Measurements from ENCODE around the gene KIAA2012.

The KIAA2012 gene

GRCh38 chr2:202169832-202170424 is 96.9 kb downstream of the KIAA2012 start:
- Histone ChIP-seq H3K27ac (ENCODE audit: low read depth, low read length) (no peak overlapping the region), H3K4me1 (ENCODE audit: control insufficient read depth, insufficient read depth, low read length) (peaks cover 18% of the 10 kb centered on the region; the same call in 1 of the 2 replicates), H3K9ac (ENCODE audit: low read length) (no peak overlapping the region), H3K27me3 (ENCODE audit: control insufficient read depth, insufficient read depth, low read length) (peaks cover 21% of the 10 kb centered on the region), H3K36me3 (ENCODE audit: control insufficient read depth, insufficient read depth, low read length) (no peaks in the 10 kb centered on the region), H3K4me3 (ENCODE audit: low read depth, low read length) (no peak overlapping the region), H3K9me3 (ENCODE audit: control insufficient read depth, insufficient read depth, low read depth, low read length) (no peaks in the 10 kb centered on the region)

GRCh38 chr2:202171241-202171825 is 98.3 kb downstream of the KIAA2012 start:
- Histone ChIP-seq H3K9ac (ENCODE audit: low read length) (no peak overlapping the region), H3K9me3 (ENCODE audit: control insufficient read depth, insufficient read depth, low read depth, low read length) (0 out of 2 replicates have a peak, but pooled peaks cover under 1% of the 10 kb centered on the region), H3K4me3 (ENCODE audit: low read depth, low read length) (peak overlapping the region; percentile 20)

GRCh38 chr2:202172439-202173211 is 99.6 kb downstream of the KIAA2012 start:
- peaks cover 21% of the 10 kb centered on the region for H3K27me3 ChIP-seq (ENCODE audit: control insufficient read depth, insufficient read depth, low read length)
- peaks cover 18% of the 10 kb centered on the region; the same call in 1 of the 2 replicates for H3K4me1 ChIP-seq (ENCODE audit: control insufficient read depth, insufficient read depth, low read length)
- no peak overlapping the region for H3K4me3 ChIP-seq (ENCODE audit: low read depth, low read length)
- H3K9me3 ChIP-seq (ENCODE audit: control insufficient read depth, insufficient read depth, low read depth, low read length) = peaks cover 4% of the 10 kb centered on the region; the same call in 1 of the 2 replicates
- no peak overlapping the region for H3K27ac ChIP-seq (ENCODE audit: low read depth, low read length)
- H3K9ac ChIP-seq (ENCODE audit: low read length) = no peak overlapping the region
- no peaks in the 10 kb centered on the region for H3K36me3 ChIP-seq (ENCODE audit: control insufficient read depth, insufficient read depth, low read length)

More at GRCh38 chr2:202171241-202171825, 98.3 kb downstream of the KIAA2012 start:
- Histone ChIP-seq H3K27ac (ENCODE audit: low read depth, low read length) (no peak overlapping the region), H3K27me3 (ENCODE audit: control insufficient read depth, insufficient read depth, low read length) (peaks cover 21% of the 10 kb centered on the region), H3K36me3 (ENCODE audit: control insufficient read depth, insufficient read depth, low read length) (no peaks in the 10 kb centered on the region), H3K4me1 (ENCODE audit: control insufficient read depth, insufficient read depth, low read length) (peaks cover 18% of the 10 kb centered on the region; the same call in 1 of the 2 replicates)

GRCh38 chr2:202178346-202178958 is 105.4 kb downstream of the KIAA2012 start:
- Histone ChIP-seq H3K9me3 (ENCODE audit: control insufficient read depth, insufficient read depth, low read depth, low read length) (peaks cover 7% of the 10 kb centered on the region; the same call in 1 of the 2 replicates), H3K27me3 (ENCODE audit: control insufficient read depth, insufficient read depth, low read length) (no peaks in the 10 kb centered on the region), H3K27ac (ENCODE audit: low read depth, low read length) (no peak overlapping the region), H3K9ac (ENCODE audit: low read length) (no peak overlapping the region), H3K4me1 (ENCODE audit: control insufficient read depth, insufficient read depth, low read length) (no peaks in the 10 kb centered on the region), H3K36me3 (ENCODE audit: control insufficient read depth, insufficient read depth, low read length) (no peaks in the 10 kb centered on the region), H3K4me3 (ENCODE audit: low read depth, low read length) (no peak overlapping the region)

- H3K4me3 ChIP-seq (ENCODE audit: low read depth, low read length) = no peak overlapping the region
- no peaks in the 10 kb centered on the region for H3K4me1 ChIP-seq (ENCODE audit: control insufficient read depth, insufficient read depth, low read length)
- H3K9ac ChIP-seq (ENCODE audit: low read length) = no peak overlapping the region
- H3K27me3 ChIP-seq (ENCODE audit: control insufficient read depth, insufficient read depth, low read length) = no peaks in the 10 kb centered on the region
- H3K36me3 ChIP-seq (ENCODE audit: control insufficient read depth, insufficient read depth, low read length) = no peaks in the 10 kb centered on the region
- no peak overlapping the region for H3K27ac ChIP-seq (ENCODE audit: low read depth, low read length)
- peaks cover 4% of the 10 kb centered on the region; the same call in 1 of the 2 replicates for H3K9me3 ChIP-seq (ENCODE audit: control insufficient read depth, insufficient read depth, low read depth, low read length)
Measured at GRCh38 chr2:202184557-202184956, 111.5 kb downstream of the KIAA2012 start.

- no peak overlapping the region for H3K4me3 ChIP-seq (ENCODE audit: low read depth, low read length)
- no peak overlapping the region for H3K27ac ChIP-seq (ENCODE audit: low read depth, low read length)
- H3K36me3 ChIP-seq (ENCODE audit: control insufficient read depth, insufficient read depth, low read length) = no peaks in the 10 kb centered on the region
- H3K9ac ChIP-seq (ENCODE audit: low read length) = no peak overlapping the region
- H3K27me3 ChIP-seq (ENCODE audit: control insufficient read depth, insufficient read depth, low read length) = no peaks in the 10 kb centered on the region
- H3K4me1 ChIP-seq (ENCODE audit: control insufficient read depth, insufficient read depth, low read length) = no peaks in the 10 kb centered on the region
- H3K9me3 ChIP-seq (ENCODE audit: control insufficient read depth, insufficient read depth, low read depth, low read length) = peaks cover 4% of the 10 kb centered on the region; the same call in 1 of the 2 replicates
Measured at GRCh38 chr2:202185156-202185555, 112.1 kb downstream of the KIAA2012 start.

- Histone ChIP-seq H3K4me1 (ENCODE audit: control insufficient read depth, insufficient read depth, low read length) (no peaks in the 10 kb centered on the region), H3K4me3 (ENCODE audit: low read depth, low read length) (no peak overlapping the region), H3K9me3 (ENCODE audit: control insufficient read depth, insufficient read depth, low read depth, low read length) (peaks cover 4% of the 10 kb centered on the region; the same call in 1 of the 2 replicates), H3K27ac (ENCODE audit: low read depth, low read length) (no peak overlapping the region), H3K36me3 (ENCODE audit: control insufficient read depth, insufficient read depth, low read length) (no peaks in the 10 kb centered on the region), H3K9ac (ENCODE audit: low read length) (no peak overlapping the region), H3K27me3 (ENCODE audit: control insufficient read depth, insufficient read depth, low read length) (no peaks in the 10 kb centered on the region)
Measured at GRCh38 chr2:202186641-202187202, 113.7 kb downstream of the KIAA2012 start.

GRCh38 chr2:202187570-202187969 is 114.5 kb downstream of the KIAA2012 start:
- no peak overlapping the region for H3K9ac ChIP-seq (ENCODE audit: low read length)
- H3K4me1 ChIP-seq (ENCODE audit: control insufficient read depth, insufficient read depth, low read length) = no peaks in the 10 kb centered on the region
- H3K4me3 ChIP-seq (ENCODE audit: low read depth, low read length) = no peak overlapping the region
- no peaks in the 10 kb centered on the region for H3K36me3 ChIP-seq (ENCODE audit: control insufficient read depth, insufficient read depth, low read length)
- no peak overlapping the region for H3K27ac ChIP-seq (ENCODE audit: low read depth, low read length)
- 0 out of 2 replicates have a peak, but pooled peaks cover under 1% of the 10 kb centered on the region for H3K9me3 ChIP-seq (ENCODE audit: control insufficient read depth, insufficient read depth, low read depth, low read length)
- H3K27me3 ChIP-seq (ENCODE audit: control insufficient read depth, insufficient read depth, low read length) = no peaks in the 10 kb centered on the region

- Histone ChIP-seq H3K27ac (ENCODE audit: low read depth, low read length) (no peak overlapping the region), H3K36me3 (ENCODE audit: control insufficient read depth, insufficient read depth, low read length) (no peaks in the 10 kb centered on the region), H3K4me1 (ENCODE audit: control insufficient read depth, insufficient read depth, low read length) (no peaks in the 10 kb centered on the region), H3K9ac (ENCODE audit: low read length) (no peak overlapping the region), H3K9me3 (ENCODE audit: control insufficient read depth, insufficient read depth, low read depth, low read length) (no peaks in the 10 kb centered on the region), H3K4me3 (ENCODE audit: low read depth, low read length) (no peak overlapping the region), H3K27me3 (ENCODE audit: control insufficient read depth, insufficient read depth, low read length) (no peaks in the 10 kb centered on the region)
Measured at GRCh38 chr2:202193305-202193704, 120.2 kb downstream of the KIAA2012 start.

GRCh38 chr2:202193881-202194353 is 120.9 kb downstream of the KIAA2012 start:
- H3K27ac ChIP-seq (ENCODE audit: low read depth, low read length) = no peak overlapping the region
- no peaks in the 10 kb centered on the region for H3K4me1 ChIP-seq (ENCODE audit: control insufficient read depth, insufficient read depth, low read length)
- H3K27me3 ChIP-seq (ENCODE audit: control insufficient read depth, insufficient read depth, low read length) = no peaks in the 10 kb centered on the region
- no peak overlapping the region for H3K9ac ChIP-seq (ENCODE audit: low read length)
- H3K36me3 ChIP-seq (ENCODE audit: control insufficient read depth, insufficient read depth, low read length) = no peaks in the 10 kb centered on the region
- H3K9me3 ChIP-seq (ENCODE audit: control insufficient read depth, insufficient read depth, low read depth, low read length) = no peaks in the 10 kb centered on the region
- no peak overlapping the region for H3K4me3 ChIP-seq (ENCODE audit: low read depth, low read length)
